ENCODE data around the gene USP10. TPM values are rescaled to one million over a fixed set of nuclear protein-coding genes. Genes with fewer than 3 reads are reported as not detected.

The USP10 gene
- total and polyA plus RNA-seq, 2 donors (not counting 3 experiments of a cell fraction or from before 2014, with no cell fraction given): 84.0 to 115 TPM

GRCh38 chr16:84749815-84750214 lies 50.0 kb downstream of the USP10 start:
- no peaks in the 10 kb centered on the region for H3K27me3 ChIP-seq (ENCODE audit: control insufficient read depth in 2 of 2, insufficient read depth in 2 of 2, low read length in 2 of 2)
- H3K4me3 ChIP-seq (replicated peaks in 1 of 3; ENCODE audit: insufficient read depth in 1 of 3, low read depth in 1 of 3, low read length in 3 of 3): no peak overlapping the region
- intact Hi-C loops (cut with micrococcal nuclease) (loop anchor here (10.0 kb wide), 1 partner anchor 335 kb away; no protein-coding TSS in a partner anchor), dilution Hi-C loops (cut with MboI; ENCODE audit: extremely low pct_ligation_motif_present, low sequenced_read_pairs) (loop anchor here (25.0 kb wide), 1 partner anchor 212 kb away; no protein-coding TSS in a partner anchor)
- no peak overlapping the region for H2AFZ ChIP-seq (ENCODE audit: low read depth, low read length)
- H3K9me1 ChIP-seq (replicated peaks; ENCODE audit: control insufficient read depth, extremely low read depth, insufficient read depth, low read length): no peaks in the 10 kb centered on the region
- H3K79me2 ChIP-seq (ENCODE audit: control insufficient read depth, insufficient read depth, low read length): peaks cover 91% of the 10 kb centered on the region
- no peak for DNase-seq (ENCODE audit: low read depth, low spot score)
- ChIA-PET CTCF (interaction anchor here (6.8 to 8.2 kb wide), 2 partner anchors 203 to 219 kb away, joined by 292 to 361 read pairs; no protein-coding TSS in a partner anchor), POLR2A (no interaction called here)
- no TSS peak for BruUV-seq (replicated peaks)
- no peak for FAIRE-seq
- H3K9ac ChIP-seq (replicated peaks; ENCODE audit: extremely low read depth, insufficient read depth, low read length): no peak overlapping the region
- no peak overlapping the region for H3K4me2 ChIP-seq (ENCODE audit: insufficient read depth, low read length)
- H3K36me3 ChIP-seq (ENCODE audit: control insufficient read depth in 2 of 2, extremely low read depth in 1 of 2, insufficient read depth in 2 of 2, low read length in 2 of 2): peaks cover 2 to 3% of the 10 kb centered on the region in 2 experiments
- H3K9me3 ChIP-seq (replicated peaks; ENCODE audit: control insufficient read depth, insufficient read depth, low read length): no peaks in the 10 kb centered on the region
- TF ChIP-seq EZH2 (IDR thresholded peaks at IDR 0.05; ENCODE audit: borderline replicate concordance, low read depth, low read length, severe bottlenecking) (no peak), JUN (IDR thresholded peaks at IDR 0.05; ENCODE audit: borderline replicate concordance, insufficient read depth, insufficient read length, low read depth) (no peak), POLR2AphosphoS5 (IDR thresholded peaks at IDR 0.05; ENCODE audit: insufficient read depth, low read depth, low read length) (no peak), MYC (IDR thresholded peaks at IDR 0.05; ENCODE audit: low read depth, low read length) (no peak), GATA2 (IDR thresholded peaks at IDR 0.05; ENCODE audit: insufficient read depth, insufficient read length, low read depth, low read length) (no peak), POLR2A (IDR thresholded peaks at IDR 0.05; ENCODE audit: low read depth, low read length) (no peak)
- TF ChIP-seq, protein P1, sequence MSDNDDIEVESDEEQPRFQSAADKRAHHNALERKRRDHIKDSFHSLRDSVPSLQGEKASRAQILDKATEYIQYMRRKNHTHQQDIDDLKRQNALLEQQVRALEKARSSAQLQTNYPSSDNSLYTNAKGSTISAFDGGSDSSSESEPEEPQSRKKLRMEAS (IDR thresholded peaks at IDR 0.05; ENCODE audit: insufficient read depth, insufficient read length): no peak
- peaks cover 4% of the 10 kb centered on the region for H4K20me1 ChIP-seq (replicated peaks; ENCODE audit: control insufficient read depth, extremely low read depth, insufficient read depth, low read length)
- H3K4me1 ChIP-seq (ENCODE audit: control insufficient read depth, extremely low read depth, insufficient read depth, low read length): peaks cover 7% of the 10 kb centered on the region
- no peak overlapping the region for H3K27ac ChIP-seq (ENCODE audit: insufficient read depth, low read depth, low read length)

GRCh38 chr16:84750575-84750974 lies 50.8 kb downstream of the USP10 start:
- Histone ChIP-seq H3K9ac (replicated peaks; ENCODE audit: extremely low read depth, insufficient read depth, low read length) (no peak overlapping the region), H3K9me3 (replicated peaks; ENCODE audit: control insufficient read depth, insufficient read depth, low read length) (no peaks in the 10 kb centered on the region), H3K4me2 (ENCODE audit: insufficient read depth, low read length) (no peak overlapping the region), H3K4me1 (ENCODE audit: control insufficient read depth, extremely low read depth, insufficient read depth, low read length) (peaks cover 7% of the 10 kb centered on the region), H3K27ac (ENCODE audit: insufficient read depth, low read depth, low read length) (no peak overlapping the region), H3K79me2 (ENCODE audit: control insufficient read depth, insufficient read depth, low read length) (peaks cover 91% of the 10 kb centered on the region), H4K20me1 (replicated peaks; ENCODE audit: control insufficient read depth, extremely low read depth, insufficient read depth, low read length) (peaks cover 5% of the 10 kb centered on the region), H2AFZ (ENCODE audit: low read depth, low read length) (no peak overlapping the region), H3K27me3 (ENCODE audit: control insufficient read depth in 2 of 2, insufficient read depth in 2 of 2, low read length in 2 of 2) (no peaks in the 10 kb centered on the region), H3K9me1 (replicated peaks; ENCODE audit: control insufficient read depth, extremely low read depth, insufficient read depth, low read length) (no peaks in the 10 kb centered on the region), H3K4me3 (replicated peaks in 1 of 3; ENCODE audit: insufficient read depth in 1 of 3, low read depth in 1 of 3, low read length in 3 of 3) (no peak overlapping the region), H3K36me3 (ENCODE audit: control insufficient read depth in 2 of 2, extremely low read depth in 1 of 2, insufficient read depth in 2 of 2, low read length in 2 of 2) (peaks cover 2 to 3% of the 10 kb centered on the region in 2 experiments)
- no TSS peak for BruUV-seq (replicated peaks)
- DNase-seq (ENCODE audit: low read depth, low spot score) (no peak), FAIRE-seq (no peak)
- CTCF ChIA-PET: interaction anchor here (0.7 to 8.2 kb wide), 5 partner anchors 11 to 219 kb away, joined by 3 to 361 read pairs (median 56); no protein-coding TSS in a partner anchor
- POLR2A ChIA-PET: no interaction called here
- intact Hi-C loops (cut with micrococcal nuclease) (loop anchor here (10.0 kb wide), 1 partner anchor 334 kb away; no protein-coding TSS in a partner anchor), dilution Hi-C loops (cut with MboI; ENCODE audit: extremely low pct_ligation_motif_present, low sequenced_read_pairs) (loop anchor here (25.0 kb wide), 1 partner anchor 212 kb away; no protein-coding TSS in a partner anchor)
- TF ChIP-seq EZH2 (IDR thresholded peaks at IDR 0.05; ENCODE audit: borderline replicate concordance, low read depth, low read length, severe bottlenecking): no peak
- no peak for TF ChIP-seq GATA2 (IDR thresholded peaks at IDR 0.05; ENCODE audit: insufficient read depth, insufficient read length, low read depth, low read length)
- TF ChIP-seq, protein P1 (IDR thresholded peaks at IDR 0.05; ENCODE audit: insufficient read depth, insufficient read length): no peak
- no peak for TF ChIP-seq FOS (IDR thresholded peaks at IDR 0.05; ENCODE audit: borderline replicate concordance, insufficient read depth, low read length)
- TF ChIP-seq JUN (IDR thresholded peaks at IDR 0.05; ENCODE audit: borderline replicate concordance, insufficient read depth, insufficient read length, low read depth): no peak
- TF ChIP-seq POLR2A (IDR thresholded peaks at IDR 0.05; ENCODE audit: low read depth, low read length): no peak
- no peak for TF ChIP-seq MYC (IDR thresholded peaks at IDR 0.05; ENCODE audit: low read depth, low read length)
- TF ChIP-seq, protein P2, sequence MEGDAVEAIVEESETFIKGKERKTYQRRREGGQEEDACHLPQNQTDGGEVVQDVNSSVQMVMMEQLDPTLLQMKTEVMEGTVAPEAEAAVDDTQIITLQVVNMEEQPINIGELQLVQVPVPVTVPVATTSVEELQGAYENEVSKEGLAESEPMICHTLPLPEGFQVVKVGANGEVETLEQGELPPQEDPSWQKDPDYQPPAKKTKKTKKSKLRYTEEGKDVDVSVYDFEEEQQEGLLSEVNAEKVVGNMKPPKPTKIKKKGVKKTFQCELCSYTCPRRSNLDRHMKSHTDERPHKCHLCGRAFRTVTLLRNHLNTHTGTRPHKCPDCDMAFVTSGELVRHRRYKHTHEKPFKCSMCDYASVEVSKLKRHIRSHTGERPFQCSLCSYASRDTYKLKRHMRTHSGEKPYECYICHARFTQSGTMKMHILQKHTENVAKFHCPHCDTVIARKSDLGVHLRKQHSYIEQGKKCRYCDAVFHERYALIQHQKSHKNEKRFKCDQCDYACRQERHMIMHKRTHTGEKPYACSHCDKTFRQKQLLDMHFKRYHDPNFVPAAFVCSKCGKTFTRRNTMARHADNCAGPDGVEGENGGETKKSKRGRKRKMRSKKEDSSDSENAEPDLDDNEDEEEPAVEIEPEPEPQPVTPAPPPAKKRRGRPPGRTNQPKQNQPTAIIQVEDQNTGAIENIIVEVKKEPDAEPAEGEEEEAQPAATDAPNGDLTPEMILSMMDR (IDR thresholded peaks at IDR 0.05; ENCODE audit: extremely low read depth in 1 of 2, insufficient read depth in 1 of 2, low read depth in 1 of 2, low read length in 2 of 2): no peak
- TF ChIP-seq POLR2AphosphoS5 (IDR thresholded peaks at IDR 0.05; ENCODE audit: insufficient read depth, low read depth, low read length): no peak

All from endothelial cell of umbilical vein (primary cell).